HCT116 (cell line): ENCODE results near the gene MSI2. TPM values are rescaled to one million over a fixed set of nuclear protein-coding genes. Genes with fewer than 3 reads are reported as not detected.

ENCODE experiments used
- ATAC-seq: fragments of 200-7000 bp; cut with Tn5 transposase; 2 replicates; pipeline ENCODE4 v1.9.1; 2020; ENCODE audit warnings: mild to moderate bottlenecking, moderate library complexity
- BruUV-seq: library from RNA; stranded (reverse); fragments of 400-500 nt; replicated peaks from 2 replicates; lab custom pipeline; 2021; lab: Mats Ljungman, UMichigan
- CTCF ChIA-PET: fragments of 300-600 bp; sonication (Branson Sonifier 250); formaldehyde crosslinking; loops from one replicate; lab custom pipeline; 2021; ENCODE audit warnings: antibody characterized with exemption; lab: Charles Lee
- POLR2A ChIA-PET: fragments of 300-600, 350-600 bp; sonication (Branson Sonifier 250); formaldehyde crosslinking; loops from one replicate; lab custom pipeline; 2021; ENCODE audit warnings: antibody characterized with exemption; lab: Charles Lee
- RAD21 ChIA-PET, 2 experiments: fragments of 300-600 bp; sonication (Branson Sonifier 250); formaldehyde crosslinking; loops; one replicate each; lab custom pipeline; 2023; ENCODE audit warnings: low total read pairs in 2 of 2; ENCODE audit not compliant: uncharacterized antibody in 2 of 2, unreplicated experiment in 2 of 2, low non-redundant PET in 1 of 2; lab: Charles Lee
- DNase-seq: peaks from one replicate; pipeline ENCODE4 v3.0.0-alpha.2; 2010; ENCODE audit warnings: low read depth, low spot score
- H2AFZ ChIP-seq: fragments of 200-600 bp; shearing (Covaris generic), sonication (generic); 2 replicates; pipeline ENCODE4 v1.6.1; 2017; ENCODE audit warnings: low read depth, mixed run types, mixed read lengths, antibody characterized with exemption, low read length; ENCODE audit not compliant: poor library complexity, severe bottlenecking
- H3K27ac ChIP-seq: 2 replicates; pipeline ENCODE4 v1.5.1; 2012; ENCODE audit warnings: low read depth, low read length
- H3K27me3 ChIP-seq: fragments of 200-600 bp; sonication (generic); 2 replicates; pipeline ENCODE4 v1.6.1; 2016; ENCODE audit warnings: mixed run types, low read length, mixed read lengths; ENCODE audit not compliant: insufficient read depth
- H3K36me3 ChIP-seq, 2 experiments: fragments of 200-500 bp in 1 of 2; fragments of 200-600 bp in 1 of 2; sonication (Bioruptor generic) in 1 of 2; sonication (generic) in 1 of 2; 2 replicates each; pipeline versions ENCODE4 v1.5.1 to v1.6.1; 2014 to 2016; ENCODE audit warnings: low read length in 2 of 2, inconsistent platforms in 1 of 2, mixed read lengths in 1 of 2, mixed run types in 1 of 2; ENCODE audit not compliant: insufficient read depth in 2 of 2, control insufficient read depth in 1 of 2
- H3K4me1 ChIP-seq, 2 experiments: fragments of 200-600 bp in 1 of 2; sonication (generic) in 1 of 2; 2 replicates each; pipeline versions ENCODE4 v1.5.1 to v1.6.1; 2012 to 2017; ENCODE audit warnings: low read length in 2 of 2, inconsistent platforms in 1 of 2, mild to moderate bottlenecking in 1 of 2, mixed read lengths in 1 of 2, mixed run types in 1 of 2, moderate library complexity in 1 of 2; ENCODE audit not compliant: insufficient read depth in 2 of 2, control insufficient read depth in 1 of 2
- H3K4me2 ChIP-seq: fragments of 200-600 bp; sonication (generic); 2 replicates; pipeline ENCODE4 v1.6.1; 2017; ENCODE audit warnings: mixed run types, low read length, mixed read lengths
- H3K4me3 ChIP-seq, 2 experiments: fragments of 200-600 bp in 1 of 2; sonication (generic) in 1 of 2; replicated peaks in 1 of 2; 2 replicates each; pipeline ENCODE4 v1.5.1; 2011 to 2016; ENCODE audit warnings: low read length in 2 of 2, control low read depth in 1 of 2, low read depth in 1 of 2, mild to moderate bottlenecking in 1 of 2, mixed read lengths in 1 of 2, mixed run types in 1 of 2
- H3K79me2 ChIP-seq: fragments of 200-600 bp; sonication (generic); 2 replicates; pipeline ENCODE4 v1.6.1; 2017; ENCODE audit warnings: mild to moderate bottlenecking, mixed run types, low read length, moderate library complexity, mixed read lengths; ENCODE audit not compliant: insufficient read depth
- H3K9ac ChIP-seq: fragments of 200-600 bp; sonication (generic); 2 replicates; pipeline ENCODE4 v1.6.1; 2016; ENCODE audit warnings: low read length, mixed read lengths
- H3K9me2 ChIP-seq: fragments of 200-600 bp; sonication (generic), shearing (Covaris generic); 2 replicates; pipeline ENCODE4 v1.6.1; 2017; ENCODE audit warnings: mixed run types, mild to moderate bottlenecking, moderate library complexity; ENCODE audit not compliant: insufficient read depth
- H3K9me3 ChIP-seq, 2 experiments: fragments of 200-500 bp in 1 of 2; fragments of 200-600 bp in 1 of 2; sonication (Bioruptor generic) in 1 of 2; sonication (generic) in 1 of 2; 2 replicates each; pipeline ENCODE4 v1.6.1; 2014 to 2017; ENCODE audit warnings: low read length in 2 of 2, mixed read lengths in 2 of 2, inconsistent platforms in 1 of 2, low read depth in 1 of 2, mild to moderate bottlenecking in 1 of 2, mixed run types in 1 of 2, moderate library complexity in 1 of 2; ENCODE audit not compliant: control insufficient read depth in 1 of 2, insufficient read depth in 1 of 2
- H4K20me1 ChIP-seq: fragments of 200-600 bp; sonication (generic), shearing (Covaris generic); 2 replicates; pipeline ENCODE4 v1.6.1; 2017; ENCODE audit warnings: mixed run types, mild to moderate bottlenecking, moderate library complexity; ENCODE audit not compliant: insufficient read depth
- CBX3 ChIP-seq: IDR thresholded peaks from 2 replicates; pipeline ENCODE4 v1.6.1; 2012; ENCODE audit warnings: low read depth
- CTCF ChIP-seq, 3 experiments: fragments of 200-600 bp in 1 of 3; sonication (generic) in 1 of 3; IDR thresholded peaks in 2 of 3; conservative IDR thresholded peaks in 1 of 3; 2 replicates each; pipeline ENCODE4 v1.5.1; 2012 to 2017; ENCODE audit warnings: low read depth in 2 of 3, low read length in 2 of 3, antibody characterized with exemption in 1 of 3, borderline replicate concordance in 1 of 3, control low read depth in 1 of 3, mild to moderate bottlenecking in 1 of 3, mixed read lengths in 1 of 3, mixed run types in 1 of 3, moderate library complexity in 1 of 3; ENCODE audit not compliant: insufficient read depth in 1 of 3
- EGR1 ChIP-seq: IDR thresholded peaks from 2 replicates; pipeline ENCODE4 v1.6.1; 2012; ENCODE audit warnings: low read depth
- EZH2phosphoT487 ChIP-seq: fragments of 200-600 bp; IDR thresholded peaks from 2 replicates; pipeline ENCODE4 v1.6.1; 2018; ENCODE audit warnings: antibody characterized with exemption, borderline replicate concordance
- SRF ChIP-seq: IDR thresholded peaks from 2 replicates; pipeline ENCODE4 v1.6.1; 2012; ENCODE audit warnings: low read depth
- YY1 ChIP-seq: IDR thresholded peaks from 2 replicates; pipeline ENCODE4 v1.6.1; 2011; ENCODE audit warnings: low read length, low read depth, moderate library complexity, mild to moderate bottlenecking; ENCODE audit not compliant: insufficient replicate concordance; ENCODE audit errors: extremely low read depth
- ZBTB33 ChIP-seq: IDR thresholded peaks from 2 replicates; pipeline ENCODE4 v1.6.1; 2011; ENCODE audit warnings: mild to moderate bottlenecking, low read length, moderate library complexity; ENCODE audit not compliant: insufficient replicate concordance; ENCODE audit errors: extremely low read depth
- ZNF274 ChIP-seq: fragments of 200-500 bp; sonication (Bioruptor generic); IDR thresholded peaks from 2 replicates; pipeline ENCODE4 v1.6.1; 2014; ENCODE audit warnings: mild to moderate bottlenecking, low read depth, low read length, inconsistent platforms
- intact Hi-C: fragments of 100-400 bp; cut with micrococcal nuclease; formaldehyde crosslinking; loops from 2 replicates; pipeline ENCODE4 v1.10.0; 2022
- total RNA-seq: library from RNA; stranded (reverse); gene quantifications from one replicate; pipeline ENCODE4 v1.2.1, GENCODE V29; 2021; ENCODE audit not compliant: unreplicated experiment

Gene MSI2
- total RNA-seq, 1 experiment from 2014 or later: 137 TPM

GRCh38 chr17:57416369-57416768, 160.0 kb downstream of the MSI2 start:
- no peak overlapping the region for H3K4me2 ChIP-seq
- ATAC-seq: no peak
- no peak for DNase-seq
- H3K9ac ChIP-seq: no peak overlapping the region
- intact Hi-C loops: no loop called here
- ChIA-PET RAD21 (no interaction called here), POLR2A (no interaction called here), CTCF (no interaction called here)
- TF ChIP-seq ZBTB33: no peak
- no peak for TF ChIP-seq ZNF274
- TF ChIP-seq CBX3: no peak
- no peak for TF ChIP-seq YY1
- TF ChIP-seq EGR1: no peak
- TF ChIP-seq EZH2phosphoT487: no peak
- TF ChIP-seq SRF: no peak
- no peak for TF ChIP-seq CTCF (IDR thresholded peaks at IDR 0.05 in 2 of 3, conservative IDR thresholded peaks at IDR 0.05 in 1 of 3; ENCODE audit: borderline replicate concordance in 1 of 3, insufficient read depth in 1 of 3, low read depth in 2 of 3, low read length in 2 of 3)
- no peaks in the 10 kb centered on the region for H3K79me2 ChIP-seq
- H3K4me3 ChIP-seq: no peak overlapping the region
- no peak overlapping the region for H2AFZ ChIP-seq
- H3K4me1 ChIP-seq: peaks cover 18 to 19% of the 10 kb centered on the region in 2 experiments
- H3K9me2 ChIP-seq: no peaks in the 10 kb centered on the region
- H3K27ac ChIP-seq: no peak overlapping the region
- H3K9me3 ChIP-seq: no peaks in the 10 kb centered on the region
- H3K27me3 ChIP-seq: no peaks in the 10 kb centered on the region
- H4K20me1 ChIP-seq: no peaks in the 10 kb centered on the region
- H3K36me3 ChIP-seq: no peaks in the 10 kb centered on the region
- no TSS peak for BruUV-seq
